OCI-LY1 (cell line): ENCODE data around the gene SLC6A19.
"Not testable (repeated sequence)": the region's sequence is repeated elsewhere in the genome, so short reads cannot be mapped to it uniquely, and the experiment has no call there.

Source experiments
- H2AFZ ChIP-seq: fragments of 200-600 bp; sonication (generic), shearing (Covaris generic); 2 replicates; pipeline ENCODE4 v1.6.0; 2014; ENCODE audit warnings: antibody characterized with exemption, mild to moderate bottlenecking, low read length
- H3F3A ChIP-seq: fragments of 200-600 bp; sonication (generic), shearing (Covaris generic); 2 replicates; pipeline ENCODE4 v1.6.0; 2014; ENCODE audit warnings: mild to moderate bottlenecking, antibody characterized with exemption, low read length, moderate library complexity; ENCODE audit not compliant: insufficient read depth
- H3K27ac ChIP-seq: fragments of 200-600 bp; sonication (generic); 2 replicates; pipeline ENCODE4 v1.5.1; 2014; ENCODE audit warnings: low read length, mixed run types, mild to moderate bottlenecking, low read depth; ENCODE audit not compliant: poor library complexity, severe bottlenecking
- H3K27me3 ChIP-seq: fragments of 200-600 bp; sonication (generic); 2 replicates; pipeline ENCODE4 v1.6.0; 2014; ENCODE audit warnings: antibody characterized with exemption, mild to moderate bottlenecking, low read length, moderate library complexity; ENCODE audit not compliant: insufficient read depth
- H3K36me3 ChIP-seq: fragments of 200-600 bp; sonication (generic); 2 replicates; pipeline ENCODE4 v1.6.1; 2014; ENCODE audit warnings: mild to moderate bottlenecking, antibody characterized with exemption, low read length, moderate library complexity, mixed read lengths; ENCODE audit not compliant: insufficient read depth
- H3K4me1 ChIP-seq: fragments of 200-600 bp; sonication (generic); 2 replicates; pipeline ENCODE4 v1.5.1; 2014; ENCODE audit warnings: mild to moderate bottlenecking, low read length, moderate library complexity; ENCODE audit not compliant: insufficient read depth, severe bottlenecking
- H3K4me2 ChIP-seq: fragments of 200-600 bp; sonication (generic), shearing (Covaris generic); 2 replicates; pipeline ENCODE4 v1.6.1; 2014; ENCODE audit warnings: low read length
- H3K4me3 ChIP-seq: fragments of 200-600 bp; sonication (generic); 2 replicates; pipeline ENCODE4 v1.5.1; 2014; ENCODE audit warnings: low read length, low read depth, mild to moderate bottlenecking, mixed read lengths; ENCODE audit not compliant: poor library complexity, severe bottlenecking
- H3K79me2 ChIP-seq: fragments of 200-600 bp; shearing (Covaris generic); 2 replicates; pipeline ENCODE4 v1.6.1; 2016; ENCODE audit warnings: mixed run types, low read length, mixed read lengths; ENCODE audit not compliant: insufficient read depth
- H3K9ac ChIP-seq: fragments of 200-600 bp; sonication (generic), shearing (Covaris generic); 2 replicates; pipeline ENCODE4 v1.6.1; 2014; ENCODE audit warnings: mild to moderate bottlenecking, low read length, mixed read lengths
- H3K9me2 ChIP-seq: fragments of 200-600 bp; sonication (generic), shearing (Covaris generic); 2 replicates; pipeline ENCODE4 v1.6.1; 2014; ENCODE audit warnings: low read depth, mild to moderate bottlenecking, low read length, mixed read lengths
- H3K9me3 ChIP-seq: fragments of 200-600 bp; shearing (Covaris generic); 2 replicates; pipeline ENCODE4 v1.6.1; 2014; ENCODE audit warnings: low read length, mixed read lengths
- H4K20me1 ChIP-seq: fragments of 200-600 bp; sonication (generic), shearing (Covaris generic); 2 replicates; pipeline ENCODE4 v1.6.0; 2016; ENCODE audit warnings: mild to moderate bottlenecking, low read length; ENCODE audit not compliant: insufficient read depth
- EZH2 ChIP-seq: fragments of 200-600 bp; sonication (generic), shearing (Covaris generic); IDR thresholded peaks from 2 replicates; pipeline ENCODE4 v1.8.0; 2017; ENCODE audit warnings: borderline replicate concordance, mixed run types, mild to moderate bottlenecking, antibody characterized with exemption, low read length, moderate library complexity, mixed read lengths
- TF ChIP-seq, protein P1 (sequence below): fragments of 200-600 bp; sonication (generic), shearing (Covaris generic); IDR thresholded peaks from 2 replicates; pipeline ENCODE4 v1.5.1; 2017; ENCODE audit warnings: mild to moderate bottlenecking, antibody characterized with exemption, low read length, moderate library complexity, mixed read lengths

SLC6A19 gene

DNA sequence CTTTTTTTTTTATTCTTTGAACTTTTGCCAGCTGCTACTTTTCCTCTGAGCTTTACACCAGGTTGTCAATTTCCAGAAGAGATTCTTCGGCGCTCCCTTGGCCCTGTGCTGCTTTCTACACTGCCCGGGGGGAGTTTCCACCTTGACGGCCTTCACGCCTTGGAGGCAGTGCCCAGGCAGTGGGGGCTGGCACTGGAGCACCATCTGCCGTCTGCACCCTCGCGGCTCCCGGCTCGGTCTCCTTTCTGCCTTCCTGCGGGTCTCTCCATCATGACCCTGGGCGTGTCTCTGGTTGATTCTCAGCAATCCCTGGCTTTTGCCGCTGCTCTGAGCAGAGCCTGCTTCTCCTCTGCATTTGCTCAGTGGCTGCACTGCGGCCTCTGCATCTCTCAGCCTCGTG is 26.7 kb downstream of the SLC6A19 start:
- Histone ChIP-seq H3K27ac (no peak overlapping the region), H3F3A (no peaks in the 10 kb centered on the region), H3K9me3 (no peaks in the 10 kb centered on the region), H3K4me1 (no peaks in the 10 kb centered on the region), H3K36me3 (no peaks in the 10 kb centered on the region), H3K9ac (no peak overlapping the region), H3K27me3 (no peaks in the 10 kb centered on the region), H3K9me2 (no peaks in the 10 kb centered on the region), H3K79me2 (no peaks in the 10 kb centered on the region), H3K4me2 (no peak overlapping the region), H3K4me3 (no peak overlapping the region), H4K20me1 (no peaks in the 10 kb centered on the region), H2AFZ (no peak overlapping the region)
- no peak for TF ChIP-seq EZH2
- TF ChIP-seq, protein P1, sequence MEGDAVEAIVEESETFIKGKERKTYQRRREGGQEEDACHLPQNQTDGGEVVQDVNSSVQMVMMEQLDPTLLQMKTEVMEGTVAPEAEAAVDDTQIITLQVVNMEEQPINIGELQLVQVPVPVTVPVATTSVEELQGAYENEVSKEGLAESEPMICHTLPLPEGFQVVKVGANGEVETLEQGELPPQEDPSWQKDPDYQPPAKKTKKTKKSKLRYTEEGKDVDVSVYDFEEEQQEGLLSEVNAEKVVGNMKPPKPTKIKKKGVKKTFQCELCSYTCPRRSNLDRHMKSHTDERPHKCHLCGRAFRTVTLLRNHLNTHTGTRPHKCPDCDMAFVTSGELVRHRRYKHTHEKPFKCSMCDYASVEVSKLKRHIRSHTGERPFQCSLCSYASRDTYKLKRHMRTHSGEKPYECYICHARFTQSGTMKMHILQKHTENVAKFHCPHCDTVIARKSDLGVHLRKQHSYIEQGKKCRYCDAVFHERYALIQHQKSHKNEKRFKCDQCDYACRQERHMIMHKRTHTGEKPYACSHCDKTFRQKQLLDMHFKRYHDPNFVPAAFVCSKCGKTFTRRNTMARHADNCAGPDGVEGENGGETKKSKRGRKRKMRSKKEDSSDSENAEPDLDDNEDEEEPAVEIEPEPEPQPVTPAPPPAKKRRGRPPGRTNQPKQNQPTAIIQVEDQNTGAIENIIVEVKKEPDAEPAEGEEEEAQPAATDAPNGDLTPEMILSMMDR: no peak

DNA sequence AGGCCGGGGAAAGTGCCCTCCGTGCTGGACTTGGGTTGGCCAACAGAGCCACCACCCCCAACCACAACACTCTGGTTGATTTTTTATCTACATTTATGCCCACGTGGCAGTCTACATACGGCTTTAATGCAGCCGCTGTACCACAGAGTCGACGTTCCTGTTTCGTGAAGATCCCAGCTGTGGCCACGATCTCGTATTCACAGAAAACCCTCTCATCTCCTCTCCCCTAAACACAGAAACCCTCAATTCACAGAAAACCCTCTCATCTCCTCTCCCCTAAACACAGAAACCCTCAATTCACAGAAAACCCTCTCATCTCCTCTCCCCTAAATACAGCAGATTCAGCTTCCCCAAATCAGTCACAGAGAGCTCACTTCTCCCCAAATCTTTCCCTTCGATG is 27.6 kb downstream of the SLC6A19 start:
- not testable (repeated sequence) for H3K79me2 ChIP-seq, H3K9me2 ChIP-seq, H3K4me2 ChIP-seq, H2AFZ ChIP-seq, H3F3A ChIP-seq, H3K9me3 ChIP-seq, H3K4me3 ChIP-seq, H3K4me1 ChIP-seq, H4K20me1 ChIP-seq, H3K27ac ChIP-seq, H3K9ac ChIP-seq, H3K36me3 ChIP-seq, H3K27me3 ChIP-seq

DNA sequence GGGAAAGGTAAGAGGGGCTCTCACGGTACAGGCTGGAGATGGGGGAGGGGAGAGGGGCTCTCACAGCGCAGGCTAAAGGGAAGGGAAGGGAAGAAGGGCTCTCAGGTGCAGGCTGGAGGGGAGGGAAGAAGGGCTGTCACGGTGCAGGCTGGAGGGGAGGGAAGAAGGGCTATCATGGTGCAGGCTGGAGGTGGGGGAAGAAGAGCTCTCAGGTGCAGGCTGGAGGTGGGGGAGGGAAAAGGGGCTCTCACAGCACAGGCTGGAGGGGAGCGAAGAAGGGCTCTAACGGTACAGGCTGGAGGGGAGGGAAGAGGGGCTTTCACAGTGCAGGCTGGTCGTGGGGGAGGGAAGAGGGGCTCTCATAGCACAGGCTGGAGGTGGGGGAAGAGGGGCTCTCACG is 28.4 kb downstream of the SLC6A19 start:
- H3F3A ChIP-seq: no peaks in the 10 kb centered on the region
- H3K9ac ChIP-seq: no peak overlapping the region
- H4K20me1 ChIP-seq: no peaks in the 10 kb centered on the region
- TF ChIP-seq, protein P1: no peak
- TF ChIP-seq EZH2: no peak
- H3K27me3 ChIP-seq: peaks cover 3% of the 10 kb centered on the region; the same call in 1 of the 2 replicates
- no peaks in the 10 kb centered on the region for H3K36me3 ChIP-seq
- no peak overlapping the region for H3K27ac ChIP-seq
- no peak overlapping the region for H3K4me2 ChIP-seq
- H3K4me3 ChIP-seq: no peak overlapping the region
- no peaks in the 10 kb centered on the region for H3K9me2 ChIP-seq
- no peaks in the 10 kb centered on the region for H3K79me2 ChIP-seq
- no peak overlapping the region for H2AFZ ChIP-seq
- H3K4me1 ChIP-seq: no peaks in the 10 kb centered on the region
- H3K9me3 ChIP-seq: no peaks in the 10 kb centered on the region

DNA sequence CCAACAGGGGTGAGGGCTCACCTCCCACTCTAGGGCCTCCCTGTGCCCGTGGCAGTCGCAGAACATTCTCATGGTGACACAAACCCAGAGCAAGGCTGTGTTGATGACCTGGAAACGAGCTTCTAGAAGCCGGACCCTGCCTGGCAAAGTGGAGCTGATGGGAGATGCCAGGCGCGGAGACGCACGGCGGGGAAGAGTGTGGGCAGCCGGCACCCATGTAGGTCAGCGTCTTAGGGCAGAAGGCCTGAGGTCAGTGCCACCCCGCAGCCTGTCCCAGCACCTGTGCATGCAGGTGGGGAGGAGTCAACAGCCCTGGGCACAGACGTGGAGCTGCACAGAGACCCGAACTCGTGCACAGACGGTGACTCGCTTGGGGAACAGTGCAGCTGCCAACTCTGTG is 29.2 kb downstream of the SLC6A19 start:
- H3K27ac ChIP-seq: no peak overlapping the region
- H3F3A ChIP-seq: no peaks in the 10 kb centered on the region
- H3K9me3 ChIP-seq: 0 out of 2 replicates have a peak, but pooled peaks cover under 1% of the 10 kb centered on the region
- H3K9ac ChIP-seq: no peak overlapping the region
- no peaks in the 10 kb centered on the region for H4K20me1 ChIP-seq
- H3K79me2 ChIP-seq: no peaks in the 10 kb centered on the region
- H3K36me3 ChIP-seq: no peaks in the 10 kb centered on the region
- TF ChIP-seq, protein P1: no peak
- TF ChIP-seq EZH2: no peak
- no peaks in the 10 kb centered on the region for H3K4me1 ChIP-seq
- H3K27me3 ChIP-seq: peaks cover 8% of the 10 kb centered on the region; the same call in 1 of the 2 replicates
- H3K4me3 ChIP-seq: no peak overlapping the region
- H3K9me2 ChIP-seq: no peaks in the 10 kb centered on the region
- H2AFZ ChIP-seq: no peak overlapping the region
- H3K4me2 ChIP-seq: no peak overlapping the region
